ENCODE data around the gene TAX1BP3.
"Not testable (repeated sequence)": the region's sequence is repeated elsewhere in the genome, so short reads cannot be mapped to it uniquely, and the experiment has no call there.

Gene TAX1BP3, protein sequence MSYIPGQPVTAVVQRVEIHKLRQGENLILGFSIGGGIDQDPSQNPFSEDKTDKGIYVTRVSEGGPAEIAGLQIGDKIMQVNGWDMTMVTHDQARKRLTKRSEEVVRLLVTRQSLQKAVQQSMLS

GRCh38 chr17:3668279-3669084, at the start of gene TAX1BP3, which contains the start of gene EMC6:
TSS of gene TAX1BP3 (minus strand) at chr17:3668578. CDS start at chr17:3668526, 52 bp downstream.
TSS of gene EMC6 (plus strand) at chr17:3668812. CDS start at chr17:3669147, 335 bp downstream.
- peak; percentile 98 for DNase-seq

GRCh38 chr17:3715296-3715695, 46.9 kb upstream of the TAX1BP3 start:
- DNase-seq, result no peak

GRCh38 chr17:3712811-3713463, 44.6 kb upstream of the TAX1BP3 start:
- DNase-seq, result peak; percentile 18

- peak; percentile 92 for DNase-seq
These were observed 42.6 kb upstream of the TAX1BP3 start for GRCh38 chr17:3710951-3711383.

DNA sequence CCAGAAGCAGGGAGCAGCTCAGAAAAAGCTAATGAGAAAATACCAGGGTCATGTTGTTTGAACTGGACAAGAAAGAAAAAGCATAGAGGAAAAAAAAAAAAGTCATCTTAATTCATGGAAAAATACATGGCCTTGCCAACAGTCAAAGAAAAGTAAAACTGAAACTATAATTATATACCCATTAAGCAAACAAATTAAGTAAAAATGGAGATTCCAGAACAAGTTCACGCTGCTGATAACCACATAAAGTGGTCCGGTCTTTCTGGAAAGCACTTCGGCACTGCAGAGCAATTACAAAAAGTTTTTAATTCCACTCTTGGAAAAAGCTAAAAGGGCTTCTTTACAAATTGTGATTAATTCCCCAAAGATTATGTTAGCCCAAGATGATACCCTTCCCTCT, 40.0 kb upstream of the TAX1BP3 start:
- DNase-seq, result no peak

GRCh38 chr17:3705718-3705984, 37.3 kb upstream of the TAX1BP3 start:
- DNase-seq, result not testable (repeated sequence)

DNA sequence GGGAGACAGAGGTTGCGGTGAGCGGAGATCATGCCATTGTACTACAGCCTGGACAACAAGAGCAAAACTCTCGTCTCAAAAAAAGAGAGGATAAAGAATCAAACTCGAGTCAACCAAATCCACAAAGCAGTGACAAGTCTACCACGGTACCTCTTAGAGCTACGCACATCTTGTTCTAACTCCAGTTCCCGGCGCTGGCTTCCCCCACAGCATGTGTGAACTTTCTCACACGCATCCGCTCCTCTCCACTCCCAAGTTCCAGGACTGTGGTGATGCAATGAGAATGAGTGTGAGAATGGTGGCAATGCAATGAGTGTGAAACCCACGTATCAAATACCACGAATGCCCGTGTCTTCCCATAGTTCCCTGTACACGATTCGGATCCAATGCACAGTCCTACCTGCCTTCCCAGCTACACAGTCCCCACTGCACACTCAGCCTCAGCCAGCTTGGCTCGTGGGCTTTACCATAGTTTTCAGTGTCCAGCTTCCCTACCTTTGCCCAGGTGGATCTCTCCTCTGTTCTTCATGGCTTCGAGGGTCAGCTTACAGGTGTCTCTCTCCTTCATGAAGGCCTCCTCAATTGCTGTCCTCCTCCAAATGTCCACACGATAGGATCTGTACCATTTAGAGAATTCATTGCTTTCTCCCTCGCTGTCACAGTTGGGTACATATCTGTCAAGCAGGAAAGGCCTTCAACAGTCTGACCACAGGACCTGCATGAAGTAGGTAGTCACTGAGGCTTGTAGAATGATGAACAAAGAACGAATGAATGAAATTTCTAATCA, 36.7 kb upstream of the TAX1BP3 start:
- no peak for DNase-seq

GRCh38 chr17:3702041-3702539, 33.7 kb upstream of the TAX1BP3 start:
- not testable (repeated sequence) for DNase-seq

DNA sequence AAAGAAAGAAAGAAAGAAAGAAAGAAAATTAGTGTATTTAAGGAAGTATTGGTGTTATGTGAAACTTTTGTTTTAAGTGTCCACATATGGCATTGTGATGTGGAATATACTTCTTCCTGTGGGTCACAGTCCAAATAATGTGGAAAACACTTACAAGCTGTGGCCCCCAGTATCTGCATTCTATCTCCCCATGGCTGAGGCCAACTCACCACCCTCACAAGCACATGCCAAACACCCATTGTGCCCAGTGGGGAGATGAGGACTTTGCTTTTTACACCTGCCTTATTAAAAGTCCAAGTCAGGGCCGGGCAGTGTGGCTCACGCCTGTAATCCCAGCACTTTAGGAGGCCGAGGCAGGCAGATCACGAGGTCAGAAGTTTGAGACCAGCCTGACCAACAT, 31.6 kb upstream of the TAX1BP3 start:
- DNase-seq, result no peak

- DNase-seq, result no peak
These were observed 29.8 kb upstream of the TAX1BP3 start for GRCh38 chr17:3698139-3698538.

GRCh38 chr17:3697103-3697476, 28.7 kb upstream of the TAX1BP3 start:
- no peak for DNase-seq

- peak; percentile 55 for DNase-seq
These were observed 27.5 kb upstream of the TAX1BP3 start, which contains the start of gene P2RX5 for GRCh38 chr17:3695723-3696411. TSS of gene P2RX5 (minus strand) at chr17:3696155. CDS start at chr17:3696005, 150 bp downstream.

- no peak for DNase-seq
These were observed 26.8 kb upstream of the TAX1BP3 start for GRCh38 chr17:3695129-3695722.

DNA sequence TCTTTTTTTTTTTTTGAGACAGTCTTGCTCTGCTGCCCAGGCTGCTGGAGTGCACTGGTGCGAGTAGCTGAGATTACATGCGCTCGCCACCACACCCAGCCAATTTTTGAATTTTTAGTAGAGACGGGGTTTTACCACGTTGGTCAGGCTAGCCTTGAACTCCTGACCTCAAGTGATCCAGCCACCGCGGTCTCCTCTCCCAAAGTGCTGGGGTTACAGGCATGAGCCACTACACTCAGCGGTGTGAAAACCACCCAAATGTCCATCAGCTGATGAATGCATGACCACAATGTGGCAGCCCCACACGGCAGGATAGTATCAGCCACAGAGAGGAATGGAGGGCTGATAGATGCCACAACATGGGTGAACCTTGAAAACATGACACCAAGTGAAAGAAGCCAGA, 25.5 kb upstream of the TAX1BP3 start:
- peak; percentile 50 for DNase-seq

GRCh38 chr17:3693141-3693540, 24.8 kb upstream of the TAX1BP3 start:
- no peak for DNase-seq

DNA sequence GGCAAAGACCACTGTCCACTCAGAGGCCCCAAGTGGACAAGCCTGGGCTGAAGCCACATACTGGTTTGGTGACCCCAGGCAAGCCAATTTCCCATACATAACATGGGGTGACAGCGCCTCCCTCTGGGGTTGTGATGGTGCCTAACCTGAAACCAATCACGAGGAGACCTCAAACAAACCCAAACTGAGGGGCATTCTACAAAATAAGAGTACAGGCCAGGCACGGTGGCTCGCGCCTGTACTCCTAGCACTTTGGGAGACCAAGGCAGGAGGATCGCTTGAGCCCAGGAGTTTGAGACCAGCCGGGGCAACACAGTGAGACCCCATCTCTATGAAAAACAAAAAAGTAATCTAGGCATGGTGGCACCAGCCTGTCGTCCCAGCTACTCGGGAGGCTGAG, 24.0 kb upstream of the TAX1BP3 start:
- no peak for DNase-seq

DNA sequence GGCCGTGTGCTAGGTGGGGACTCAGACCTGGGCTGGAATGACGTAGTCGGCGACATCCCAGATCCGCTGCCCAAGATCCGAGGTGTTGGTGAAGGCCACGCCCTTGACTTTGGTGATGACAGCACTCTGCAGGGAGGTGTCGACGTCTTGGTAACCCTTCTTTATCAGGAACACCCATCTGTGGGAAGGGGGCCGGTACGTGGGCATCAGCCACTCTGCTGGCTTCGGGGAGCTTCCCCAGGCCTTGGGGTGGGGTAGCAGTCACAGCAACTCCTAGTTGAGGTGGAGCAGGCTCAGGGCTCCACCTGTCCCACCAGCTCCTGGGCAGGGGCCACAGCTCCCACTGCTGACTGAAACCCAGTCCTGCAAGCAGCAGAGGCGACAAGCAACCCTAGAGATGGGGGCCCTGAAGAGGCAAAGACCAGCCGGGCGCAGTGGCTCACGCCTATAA, 23.3 kb upstream of the TAX1BP3 start:
- DNase-seq, result no peak

GRCh38 chr17:3690094-3690715, 21.8 kb upstream of the TAX1BP3 start:
- DNase-seq, result no peak

- no peak for DNase-seq
These were observed 21.1 kb upstream of the TAX1BP3 start for GRCh38 chr17:3689262-3690093.

DNA sequence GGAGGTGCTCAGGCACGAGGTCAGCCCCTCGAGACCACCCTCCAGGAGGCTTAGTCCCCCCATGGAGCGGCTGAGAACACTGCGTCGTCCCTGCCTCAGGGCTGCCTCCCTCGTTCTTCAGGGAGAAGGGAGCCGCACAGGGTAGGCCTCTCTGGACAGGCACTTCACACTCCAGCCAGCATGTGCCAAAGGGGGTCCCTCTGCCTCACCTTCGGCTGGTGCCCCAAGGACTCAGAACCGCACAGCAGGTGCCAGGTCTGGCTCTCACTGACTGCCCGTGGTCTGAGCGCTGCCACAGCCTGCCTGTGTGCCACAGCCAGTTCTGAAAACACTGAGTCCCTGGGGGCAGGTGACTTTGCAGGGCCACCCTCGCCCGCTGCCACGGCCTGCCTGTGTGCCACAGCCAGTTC, 20.5 kb upstream of the TAX1BP3 start:
- DNase-seq, result no peak

Measured in CD4-positive, alpha-beta T cell treated with Interleukin-17A for 1 hour (primary cell).